ENCODE data around the gene MAP2K4.

DNA sequence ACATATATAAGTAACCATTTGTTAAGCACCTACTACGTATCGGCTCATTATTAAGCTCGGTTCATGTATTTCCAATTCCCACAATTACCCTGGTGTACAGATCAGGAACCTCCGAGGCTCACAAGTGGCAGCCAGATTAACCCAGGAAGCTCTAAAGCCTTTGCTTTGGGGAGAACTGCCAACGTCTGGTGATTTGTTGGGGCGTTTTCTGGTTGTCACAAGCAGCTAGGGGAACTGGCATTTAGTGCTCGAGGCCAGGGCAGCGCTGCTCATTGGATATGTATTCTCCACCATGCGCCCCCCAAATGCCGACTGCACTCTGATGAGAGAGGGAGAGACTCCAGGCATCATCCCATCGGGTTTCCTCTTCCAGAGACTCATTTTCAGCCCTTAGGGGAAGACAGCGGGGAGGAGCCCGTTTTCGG, 23.9 kb upstream of the MAP2K4 start:
- TF ChIP-seq, protein P1, sequence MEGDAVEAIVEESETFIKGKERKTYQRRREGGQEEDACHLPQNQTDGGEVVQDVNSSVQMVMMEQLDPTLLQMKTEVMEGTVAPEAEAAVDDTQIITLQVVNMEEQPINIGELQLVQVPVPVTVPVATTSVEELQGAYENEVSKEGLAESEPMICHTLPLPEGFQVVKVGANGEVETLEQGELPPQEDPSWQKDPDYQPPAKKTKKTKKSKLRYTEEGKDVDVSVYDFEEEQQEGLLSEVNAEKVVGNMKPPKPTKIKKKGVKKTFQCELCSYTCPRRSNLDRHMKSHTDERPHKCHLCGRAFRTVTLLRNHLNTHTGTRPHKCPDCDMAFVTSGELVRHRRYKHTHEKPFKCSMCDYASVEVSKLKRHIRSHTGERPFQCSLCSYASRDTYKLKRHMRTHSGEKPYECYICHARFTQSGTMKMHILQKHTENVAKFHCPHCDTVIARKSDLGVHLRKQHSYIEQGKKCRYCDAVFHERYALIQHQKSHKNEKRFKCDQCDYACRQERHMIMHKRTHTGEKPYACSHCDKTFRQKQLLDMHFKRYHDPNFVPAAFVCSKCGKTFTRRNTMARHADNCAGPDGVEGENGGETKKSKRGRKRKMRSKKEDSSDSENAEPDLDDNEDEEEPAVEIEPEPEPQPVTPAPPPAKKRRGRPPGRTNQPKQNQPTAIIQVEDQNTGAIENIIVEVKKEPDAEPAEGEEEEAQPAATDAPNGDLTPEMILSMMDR (conservative IDR thresholded peaks at IDR 0.05; ENCODE audit: low read depth, low read length): no peak
- TF ChIP-seq EZH2 (IDR thresholded peaks at IDR 0.05; ENCODE audit: borderline replicate concordance, low read depth, low read length, poor library complexity, severe bottlenecking): no peak
